Panc1 (cell line): ENCODE data around the gene INTS2.

Experiments
- POLR2AphosphoS5 ChIP-seq: IDR thresholded peaks from 2 replicates; pipeline ENCODE4 v1.6.1; 2012; ENCODE audit warnings: mild to moderate bottlenecking, low read depth, low read length, moderate library complexity
- REST ChIP-seq, 2 experiments: IDR thresholded peaks; 2 replicates each; pipeline ENCODE4 v1.6.1; 2011 to 2012; ENCODE audit warnings: low read depth in 2 of 2, control low read depth in 1 of 2, low read length in 1 of 2, mild to moderate bottlenecking in 1 of 2, moderate library complexity in 1 of 2; ENCODE audit not compliant: insufficient read depth in 1 of 2
- SIN3A ChIP-seq: IDR thresholded peaks from 2 replicates; pipeline ENCODE4 v1.6.1; 2012; ENCODE audit warnings: low read depth, mild to moderate bottlenecking, low read length, moderate library complexity, borderline replicate concordance; ENCODE audit not compliant: insufficient read depth
- TCF7L2 ChIP-seq: IDR thresholded peaks from 2 replicates; pipeline ENCODE4 v1.6.1; 2011; ENCODE audit warnings: mild to moderate bottlenecking, low read depth, low read length, inconsistent platforms
- TF ChIP-seq, protein P1 (sequence below): fragments of 450-650 bp; IDR thresholded peaks from 2 replicates; pipeline ENCODE4 v1.5.1; 2017; ENCODE audit warnings: mild to moderate bottlenecking

GRCh38 chr17:61897548-61898180 lies 30.1 kb downstream of the INTS2 start:
- TF ChIP-seq, protein P1, sequence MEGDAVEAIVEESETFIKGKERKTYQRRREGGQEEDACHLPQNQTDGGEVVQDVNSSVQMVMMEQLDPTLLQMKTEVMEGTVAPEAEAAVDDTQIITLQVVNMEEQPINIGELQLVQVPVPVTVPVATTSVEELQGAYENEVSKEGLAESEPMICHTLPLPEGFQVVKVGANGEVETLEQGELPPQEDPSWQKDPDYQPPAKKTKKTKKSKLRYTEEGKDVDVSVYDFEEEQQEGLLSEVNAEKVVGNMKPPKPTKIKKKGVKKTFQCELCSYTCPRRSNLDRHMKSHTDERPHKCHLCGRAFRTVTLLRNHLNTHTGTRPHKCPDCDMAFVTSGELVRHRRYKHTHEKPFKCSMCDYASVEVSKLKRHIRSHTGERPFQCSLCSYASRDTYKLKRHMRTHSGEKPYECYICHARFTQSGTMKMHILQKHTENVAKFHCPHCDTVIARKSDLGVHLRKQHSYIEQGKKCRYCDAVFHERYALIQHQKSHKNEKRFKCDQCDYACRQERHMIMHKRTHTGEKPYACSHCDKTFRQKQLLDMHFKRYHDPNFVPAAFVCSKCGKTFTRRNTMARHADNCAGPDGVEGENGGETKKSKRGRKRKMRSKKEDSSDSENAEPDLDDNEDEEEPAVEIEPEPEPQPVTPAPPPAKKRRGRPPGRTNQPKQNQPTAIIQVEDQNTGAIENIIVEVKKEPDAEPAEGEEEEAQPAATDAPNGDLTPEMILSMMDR: no peak
- TF ChIP-seq REST (IDR thresholded peaks at IDR 0.05; ENCODE audit: insufficient read depth in 1 of 2, low read depth in 2 of 2, low read length in 1 of 2) (no peak), TCF7L2 (no peak), POLR2AphosphoS5 (no peak), SIN3A (no peak)
